ENCODE measurements around the gene MAN2A1. TPM values are rescaled to one million over a fixed set of nuclear protein-coding genes. Genes with fewer than 3 reads are reported as not detected.

MAN2A1 gene
- total RNA-seq, 1 donor from 2014 or later = 9.2 TPM

- Histone ChIP-seq H3K4me1 (peaks cover 23% of the 10 kb centered on the region), H3K27me3 (ENCODE audit: low read depth) (no peaks in the 10 kb centered on the region), H3K9me3 (replicated peaks) (no peaks in the 10 kb centered on the region), H3K27ac (replicated peaks) (no peak overlapping the region), H3K36me3 (no peaks in the 10 kb centered on the region), H3K4me3 (no peak overlapping the region)
- DNase-seq = no peak
- intact Hi-C loops (cut with micrococcal nuclease) = no loop called here
- no peak for TF ChIP-seq CTCF (IDR thresholded peaks at IDR 0.05; ENCODE audit: borderline replicate concordance)
These were observed 15.9 kb downstream of the MAN2A1 start for GRCh38 chr5:109705596-109705995.

GRCh38 chr5:109706095-109706494 lies 16.4 kb downstream of the MAN2A1 start:
- no peaks in the 10 kb centered on the region for H3K27me3 ChIP-seq (ENCODE audit: low read depth)
- no peak overlapping the region for H3K27ac ChIP-seq (replicated peaks)
- H3K4me1 ChIP-seq = peaks cover 23% of the 10 kb centered on the region
- DNase-seq = no peak
- H3K9me3 ChIP-seq (replicated peaks) = no peaks in the 10 kb centered on the region
- TF ChIP-seq CTCF (IDR thresholded peaks at IDR 0.05; ENCODE audit: borderline replicate concordance) = no peak
- H3K36me3 ChIP-seq = no peaks in the 10 kb centered on the region
- intact Hi-C loops (cut with micrococcal nuclease) = no loop called here
- no peak overlapping the region for H3K4me3 ChIP-seq

- Histone ChIP-seq H3K9me3 (replicated peaks) (no peaks in the 10 kb centered on the region), H3K4me1 (peaks cover 28% of the 10 kb centered on the region), H3K27ac (replicated peaks) (no peak overlapping the region), H3K27me3 (ENCODE audit: low read depth) (no peaks in the 10 kb centered on the region), H3K4me3 (no peak overlapping the region), H3K36me3 (no peaks in the 10 kb centered on the region)
- no peak for DNase-seq
- intact Hi-C loops (cut with micrococcal nuclease) = no loop called here
- TF ChIP-seq CTCF (IDR thresholded peaks at IDR 0.05; ENCODE audit: borderline replicate concordance) = no peak
These were observed 17.8 kb downstream of the MAN2A1 start for GRCh38 chr5:109707531-109707930.

GRCh38 chr5:109708813-109709212 lies 19.1 kb downstream of the MAN2A1 start:
- intact Hi-C loops (cut with micrococcal nuclease) = no loop called here
- Histone ChIP-seq H3K4me1 (peaks cover 28% of the 10 kb centered on the region), H3K27ac (replicated peaks) (no peak overlapping the region), H3K36me3 (no peaks in the 10 kb centered on the region), H3K27me3 (ENCODE audit: low read depth) (no peaks in the 10 kb centered on the region), H3K4me3 (no peak overlapping the region), H3K9me3 (replicated peaks) (no peaks in the 10 kb centered on the region)
- TF ChIP-seq CTCF (IDR thresholded peaks at IDR 0.05; ENCODE audit: borderline replicate concordance) = no peak
- no peak for DNase-seq

GRCh38 chr5:109709225-109709624 lies 19.5 kb downstream of the MAN2A1 start:
- Histone ChIP-seq H3K9me3 (replicated peaks) (no peaks in the 10 kb centered on the region), H3K4me3 (no peak overlapping the region), H3K27me3 (ENCODE audit: low read depth) (no peaks in the 10 kb centered on the region), H3K4me1 (peaks cover 24% of the 10 kb centered on the region), H3K27ac (replicated peaks) (no peak overlapping the region), H3K36me3 (no peaks in the 10 kb centered on the region)
- no peak for DNase-seq
- no peak for TF ChIP-seq CTCF (IDR thresholded peaks at IDR 0.05; ENCODE audit: borderline replicate concordance)
- intact Hi-C loops (cut with micrococcal nuclease) = no loop called here

GRCh38 chr5:109711673-109712072 lies 21.9 kb downstream of the MAN2A1 start:
- Histone ChIP-seq H3K27me3 (ENCODE audit: low read depth) (no peaks in the 10 kb centered on the region), H3K27ac (replicated peaks) (no peak overlapping the region), H3K4me1 (peaks cover 17% of the 10 kb centered on the region), H3K9me3 (replicated peaks) (no peaks in the 10 kb centered on the region), H3K36me3 (peaks cover 3% of the 10 kb centered on the region), H3K4me3 (no peak overlapping the region)
- DNase-seq = no peak
- intact Hi-C loops (cut with micrococcal nuclease) = no loop called here
- no peak for TF ChIP-seq CTCF (IDR thresholded peaks at IDR 0.05; ENCODE audit: borderline replicate concordance)

Measured in left ventricle myocardium inferior (tissue), 1 donor.